SK-N-SH (cell line): ENCODE measurements around the gene MTX2. TPM values are rescaled to one million over a fixed set of nuclear protein-coding genes. Genes with fewer than 3 reads are reported as not detected.

Source experiments
- CTCF ChIA-PET: fragments of 300-600, 350-600 bp; formaldehyde crosslinking; extraction: SDS; loops from one replicate; lab custom pipeline; 2021; lab: Yijun Ruan, JAX
- POLR2A ChIA-PET: fragments of 350-600 bp; sonication (Branson Sonifier 250); formaldehyde crosslinking; extraction: SDS; loops from one replicate; lab custom pipeline; 2020; ENCODE audit warnings: antibody characterized with exemption, inconsistent platforms; lab: Yijun Ruan, JAX
- DNase-seq: peaks from one replicate; pipeline ENCODE4 v3.0.0; 2012
- H2AFZ ChIP-seq: fragments of 200-600 bp; sonication (generic); 2 replicates; pipeline ENCODE4 v1.8.1; 2016; ENCODE audit warnings: antibody characterized with exemption, mild to moderate bottlenecking, low read depth
- H3F3A ChIP-seq: fragments of 200-600 bp; sonication (generic); replicated peaks from 2 replicates; pipeline ENCODE3; 2016; ENCODE audit warnings: antibody characterized with exemption, mild to moderate bottlenecking; ENCODE audit not compliant: insufficient read depth
- H3K27ac ChIP-seq, 2 experiments: fragments of 200-500 bp in 1 of 2; fragments of 200-600 bp in 1 of 2; sonication (Bioruptor generic) in 1 of 2; sonication (generic), shearing (Covaris generic) in 1 of 2; 2 replicates each; pipeline versions ENCODE4 v1.5.1 to v1.6.1; 2014 to 2016; ENCODE audit warnings: low read depth in 2 of 2, inconsistent platforms in 1 of 2, low read length in 1 of 2, mild to moderate bottlenecking in 1 of 2, mixed read lengths in 1 of 2
- H3K27me3 ChIP-seq: fragments of 200-600 bp; sonication (generic), shearing (Covaris generic); 2 replicates; pipeline ENCODE4 v1.6.1; 2016; ENCODE audit warnings: mixed run types; ENCODE audit not compliant: insufficient read depth
- H3K36me3 ChIP-seq, 2 experiments: fragments of 200-500 bp in 1 of 2; fragments of 200-600 bp in 1 of 2; sonication (Bioruptor generic) in 1 of 2; sonication (generic) in 1 of 2; replicated peaks in 1 of 2; 2 replicates each; pipeline versions ENCODE3 to v1.5.1; 2014 to 2016; ENCODE audit warnings: low read length in 1 of 2, mild to moderate bottlenecking in 1 of 2; ENCODE audit not compliant: insufficient read depth in 2 of 2, control insufficient read depth in 1 of 2
- H3K4me1 ChIP-seq, 2 experiments: fragments of 200-500 bp in 1 of 2; fragments of 200-600 bp in 1 of 2; sonication (Bioruptor generic) in 1 of 2; sonication (generic), shearing (Covaris generic) in 1 of 2; 2 replicates each; pipeline versions ENCODE4 v1.5.1 to v1.6.1; 2014 to 2016; ENCODE audit warnings: low read depth in 1 of 2, low read length in 1 of 2, mixed run types in 1 of 2; ENCODE audit not compliant: insufficient read depth in 2 of 2, control insufficient read depth in 1 of 2
- H3K4me2 ChIP-seq: fragments of 200-600 bp; sonication (generic), shearing (Covaris generic); 2 replicates; pipeline ENCODE4 v1.6.1; 2017; ENCODE audit warnings: mixed run types
- H3K4me3 ChIP-seq, 2 experiments: fragments of 200-500 bp in 1 of 2; fragments of 200-600 bp in 1 of 2; sonication (Bioruptor generic) in 1 of 2; sonication (generic), shearing (Covaris generic) in 1 of 2; 2 replicates each; pipeline versions ENCODE4 v1.5.1 to v1.8.1; 2014 to 2016; ENCODE audit warnings: low read depth in 2 of 2, inconsistent platforms in 1 of 2, low read length in 1 of 2, mild to moderate bottlenecking in 1 of 2, mixed read lengths in 1 of 2, moderate library complexity in 1 of 2
- H3K79me2 ChIP-seq: fragments of 200-600 bp; sonication (generic); 2 replicates; pipeline ENCODE4 v1.8.1; 2017; ENCODE audit warnings: mild to moderate bottlenecking; ENCODE audit not compliant: insufficient read depth
- H3K9ac ChIP-seq: fragments of 200-600 bp; sonication (generic); 2 replicates; pipeline ENCODE4 v1.6.1; 2017; ENCODE audit warnings: mixed run types
- H3K9me2 ChIP-seq: fragments of 200-600 bp; sonication (generic); 2 replicates; pipeline ENCODE4 v1.6.1; 2017; ENCODE audit warnings: mixed run types
- H3K9me3 ChIP-seq: fragments of 200-600 bp; sonication (generic); 2 replicates; pipeline ENCODE4 v1.6.1; 2017; ENCODE audit warnings: mixed run types, mild to moderate bottlenecking, moderate library complexity
- H4K20me1 ChIP-seq: fragments of 200-600 bp; sonication (generic); 2 replicates; pipeline ENCODE4 v1.6.1; 2017; ENCODE audit warnings: mild to moderate bottlenecking, mixed run types; ENCODE audit not compliant: insufficient read depth
- ELF1 ChIP-seq: IDR thresholded peaks from 2 replicates; pipeline ENCODE4 v1.4.0; 2012
- EP300 ChIP-seq, 2 experiments: IDR thresholded peaks; 2 replicates each; pipeline versions ENCODE4 v1.4.0 to v1.6.1; 2012; ENCODE audit warnings: borderline replicate concordance in 1 of 2, low read depth in 1 of 2, low read length in 1 of 2
- FOXM1 ChIP-seq: IDR thresholded peaks from 2 replicates; pipeline ENCODE4 v1.4.0; 2012; ENCODE audit warnings: low read depth, mild to moderate bottlenecking
- GABPA ChIP-seq: IDR thresholded peaks from 2 replicates; pipeline ENCODE4 v1.4.0; 2012; ENCODE audit warnings: low read depth, mild to moderate bottlenecking
- GATA2 ChIP-seq: sonication (generic); formaldehyde crosslinking; IDR thresholded peaks from 2 replicates; pipeline ENCODE4 v1.5.0; 2020; ENCODE audit warnings: mild to moderate bottlenecking, missing genetic modification reagents
- NRF1 ChIP-seq: IDR thresholded peaks from 2 replicates; pipeline ENCODE4 v1.6.1; 2012; ENCODE audit warnings: low read depth, mild to moderate bottlenecking, low read length
- POLR2AphosphoS5 ChIP-seq: IDR thresholded peaks from 2 replicates; pipeline ENCODE4 v1.6.1; 2012; ENCODE audit warnings: low read depth, low read length
- RCOR1 ChIP-seq: fragments of 150-350 bp; IDR thresholded peaks from 2 replicates; pipeline ENCODE4 v1.6.1; 2017; ENCODE audit warnings: antibody characterized with exemption, low read length
- REST ChIP-seq: IDR thresholded peaks from 2 replicates; pipeline ENCODE4 v1.6.1; 2012; ENCODE audit warnings: mild to moderate bottlenecking, low read depth, low read length, moderate library complexity
- RXRA ChIP-seq: IDR thresholded peaks from 2 replicates; pipeline ENCODE4 v1.4.0; 2012; ENCODE audit warnings: low read depth, mild to moderate bottlenecking, borderline replicate concordance
- SIN3A ChIP-seq: IDR thresholded peaks from 2 replicates; pipeline ENCODE4 v1.6.1; 2012; ENCODE audit warnings: low read depth, mild to moderate bottlenecking, low read length, moderate library complexity, borderline replicate concordance
- TCF12 ChIP-seq: IDR thresholded peaks from 2 replicates; pipeline ENCODE4 v1.4.0; 2012
- USF1 ChIP-seq: IDR thresholded peaks from 2 replicates; pipeline ENCODE4 v1.4.0; 2012; ENCODE audit warnings: low read depth, borderline replicate concordance
- USF2 ChIP-seq: fragments of 150-350 bp; IDR thresholded peaks from 2 replicates; pipeline ENCODE4 v1.6.1; 2017; ENCODE audit warnings: antibody characterized with exemption, low read length, low read depth, borderline replicate concordance
- ZBTB33 ChIP-seq: IDR thresholded peaks from 2 replicates; pipeline ENCODE4 v1.4.0; 2012; ENCODE audit warnings: low read depth, borderline replicate concordance
- WGBS: methylation state at CpG from one replicate; pipeline ENCODE4 v1.1.6; 2017; ENCODE audit warnings: low lambda C conversion rate; 5-methylcytosine and 5-hydroxymethylcytosine counted together
- polyA plus RNA-seq, 3 experiments: library from polyadenylated mRNA; depleted of rRNA; stranded (reverse); fragments of >200 nt; gene quantifications; 2 replicates each; pipeline ENCODE4 v1.2.3, GENCODE V29; 2012

Gene MTX2
- polyA plus RNA-seq, 1 of the 3 experiments (the other 2 are of a cell fraction), result 44.4 TPM

- no peaks in the 10 kb centered on the region for H3F3A ChIP-seq
- H3K4me2 ChIP-seq, result no peak overlapping the region
- no peak overlapping the region for H2AFZ ChIP-seq
- H4K20me1 ChIP-seq, result no peaks in the 10 kb centered on the region
- no peaks in the 10 kb centered on the region for H3K36me3 ChIP-seq
- H3K4me1 ChIP-seq, result no peaks in the 10 kb centered on the region
- ChIA-PET POLR2A (no interaction called here), CTCF (interaction anchor here (0.7 kb wide), 2 partner anchors 145 to 170 kb away, joined by 3 read pairs; no protein-coding TSS in a partner anchor)
- WGBS, result 33% methylated on average over 3 of the region's 3 CpGs
- no peaks in the 10 kb centered on the region for H3K27me3 ChIP-seq
- H3K27ac ChIP-seq, result no peak overlapping the region
- H3K9me2 ChIP-seq, result no peaks in the 10 kb centered on the region
- H3K4me3 ChIP-seq, result no peak overlapping the region
- no peak overlapping the region for H3K9ac ChIP-seq
- DNase-seq, result no peak
- no peaks in the 10 kb centered on the region for H3K79me2 ChIP-seq
- H3K9me3 ChIP-seq, result 0 out of 2 replicates have a peak, but pooled peaks cover 7% of the 10 kb centered on the region
- TF ChIP-seq RCOR1, result no peak
- no peak for TF ChIP-seq POLR2AphosphoS5
- TF ChIP-seq GABPA, result no peak
- no peak for TF ChIP-seq RXRA
- TF ChIP-seq NRF1, result no peak
- TF ChIP-seq TCF12, result no peak
- TF ChIP-seq ELF1, result no peak
- TF ChIP-seq GATA2 (CRISPR knock-in tag), result no peak
- no peak for TF ChIP-seq SIN3A
- TF ChIP-seq REST, result no peak
- no peak for TF ChIP-seq ZBTB33
- no peak for TF ChIP-seq EP300 (IDR thresholded peaks at IDR 0.05; ENCODE audit: borderline replicate concordance in 1 of 2, low read depth in 1 of 2, low read length in 1 of 2)
- TF ChIP-seq FOXM1, result no peak
- no peak for TF ChIP-seq USF2
- TF ChIP-seq USF1, result no peak
Measured at GRCh38 chr2:176383836-176384442, 114.7 kb downstream of the MTX2 start.
